ENCODE measurements around the gene HOXA1.

DNA sequence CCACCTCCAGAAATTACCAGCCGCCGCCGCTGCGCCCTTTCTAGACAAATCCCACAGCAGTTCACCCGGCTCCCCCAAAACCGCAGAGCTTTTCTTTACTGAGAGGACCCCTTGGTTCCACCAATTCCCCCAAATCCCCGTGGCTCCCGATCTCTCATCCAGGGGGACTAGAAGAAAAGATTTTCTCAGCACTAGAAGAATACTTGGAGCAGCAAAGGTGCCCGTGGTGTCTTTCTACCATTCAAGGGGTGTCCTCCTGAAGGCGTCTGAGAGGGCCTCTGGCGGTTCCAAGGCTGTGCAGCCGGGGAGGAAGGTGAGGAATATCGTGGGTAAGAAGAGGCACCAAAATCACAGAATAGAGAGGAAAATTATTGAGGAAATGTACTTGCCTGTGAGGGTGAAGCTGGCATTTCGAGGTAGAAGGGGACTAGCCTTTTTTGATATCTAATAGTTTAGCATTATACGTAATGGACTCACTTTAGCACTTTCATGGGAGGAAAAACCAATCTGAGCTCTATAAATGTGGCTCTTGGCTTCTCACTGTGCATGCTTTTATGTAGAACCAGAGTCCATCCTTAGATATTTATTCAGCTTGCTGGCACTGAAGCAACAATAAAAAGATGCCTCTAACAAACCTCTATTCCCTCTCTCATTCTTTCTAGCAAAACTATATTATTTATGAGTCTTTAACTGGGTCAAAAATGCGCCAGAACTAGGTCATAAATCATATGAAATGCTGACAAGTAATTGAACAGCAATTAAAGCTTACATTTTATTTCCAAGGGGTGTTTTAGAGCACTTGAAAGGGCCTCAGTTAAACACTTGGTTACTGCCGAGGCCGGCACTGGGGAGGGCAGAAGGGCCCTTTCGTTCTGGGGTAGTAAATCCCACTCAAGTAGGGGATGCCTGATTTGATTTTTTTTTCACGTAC lies 20.5 kb upstream of the HOXA1 start:
- TF ChIP-seq, protein P1, sequence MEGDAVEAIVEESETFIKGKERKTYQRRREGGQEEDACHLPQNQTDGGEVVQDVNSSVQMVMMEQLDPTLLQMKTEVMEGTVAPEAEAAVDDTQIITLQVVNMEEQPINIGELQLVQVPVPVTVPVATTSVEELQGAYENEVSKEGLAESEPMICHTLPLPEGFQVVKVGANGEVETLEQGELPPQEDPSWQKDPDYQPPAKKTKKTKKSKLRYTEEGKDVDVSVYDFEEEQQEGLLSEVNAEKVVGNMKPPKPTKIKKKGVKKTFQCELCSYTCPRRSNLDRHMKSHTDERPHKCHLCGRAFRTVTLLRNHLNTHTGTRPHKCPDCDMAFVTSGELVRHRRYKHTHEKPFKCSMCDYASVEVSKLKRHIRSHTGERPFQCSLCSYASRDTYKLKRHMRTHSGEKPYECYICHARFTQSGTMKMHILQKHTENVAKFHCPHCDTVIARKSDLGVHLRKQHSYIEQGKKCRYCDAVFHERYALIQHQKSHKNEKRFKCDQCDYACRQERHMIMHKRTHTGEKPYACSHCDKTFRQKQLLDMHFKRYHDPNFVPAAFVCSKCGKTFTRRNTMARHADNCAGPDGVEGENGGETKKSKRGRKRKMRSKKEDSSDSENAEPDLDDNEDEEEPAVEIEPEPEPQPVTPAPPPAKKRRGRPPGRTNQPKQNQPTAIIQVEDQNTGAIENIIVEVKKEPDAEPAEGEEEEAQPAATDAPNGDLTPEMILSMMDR (IDR thresholded peaks at IDR 0.05 in 4 of 5, conservative IDR thresholded peaks at IDR 0.05 in 1 of 5), result no peak
- no peak for TF ChIP-seq POLR2A (IDR thresholded peaks at IDR 0.05)

Measured in gastrocnemius medialis (tissue), 4 donors.